OCI-LY3 (cell line): Measurements from ENCODE around the gene LRP1-AS.

Source experiments
- H2AFZ ChIP-seq: fragments of 200-600, 300-600 bp; shearing (Covaris generic); 2 replicates; pipeline ENCODE4 v1.6.0; 2014; ENCODE audit warnings: antibody characterized with exemption, low read depth, low read length
- H3K27ac ChIP-seq: fragments of 200-600, 300-600 bp; sonication (generic); 2 replicates; pipeline ENCODE4 v1.5.1; 2014; ENCODE audit warnings: mild to moderate bottlenecking, low read length, moderate library complexity, mixed read lengths
- H3K27me3 ChIP-seq: fragments of 200-600, 300-600 bp; sonication (generic); 2 replicates; pipeline ENCODE4 v1.6.1; 2014; ENCODE audit warnings: low read depth, low read length, mixed read lengths
- H3K36me3 ChIP-seq: fragments of 200-600, 300-600 bp; sonication (generic); replicated peaks from 2 replicates; pipeline ENCODE3; 2014; ENCODE audit warnings: low read depth, low read length, mixed read lengths
- H3K4me1 ChIP-seq: fragments of 300-600, 200-600 bp; sonication (generic); 2 replicates; pipeline ENCODE4 v1.6.1; 2014; ENCODE audit warnings: low read length, mixed read lengths
- H3K4me2 ChIP-seq: fragments of 200-600, 300-600 bp; sonication (generic); 2 replicates; pipeline ENCODE4 v1.6.1; 2014; ENCODE audit warnings: low read length, mixed read lengths
- H3K4me3 ChIP-seq: fragments of 300-600, 200-600 bp; sonication (generic); 2 replicates; pipeline ENCODE4 v1.5.1; 2014; ENCODE audit warnings: antibody characterized with exemption, mild to moderate bottlenecking, low read length, moderate library complexity
- H3K79me2 ChIP-seq: fragments of 300-600, 200-600 bp; shearing (Covaris generic); 2 replicates; pipeline ENCODE4 v1.6.1; 2014; ENCODE audit warnings: mild to moderate bottlenecking, low read length, mixed read lengths
- H3K9ac ChIP-seq: fragments of 300-600, 200-600 bp; shearing (Covaris generic); 2 replicates; pipeline ENCODE4 v1.6.0; 2014; ENCODE audit warnings: mild to moderate bottlenecking, low read length, moderate library complexity
- H3K9me3 ChIP-seq: fragments of 200-600, 300-600 bp; shearing (Covaris generic); 2 replicates; pipeline ENCODE4 v1.6.1; 2014; ENCODE audit warnings: low read length, mixed read lengths; ENCODE audit not compliant: insufficient read depth
- H4K20me1 ChIP-seq: fragments of 200-600, 300-600 bp; sonication (generic); 2 replicates; pipeline ENCODE4 v1.6.1; 2016; ENCODE audit warnings: low read length, mixed read lengths; ENCODE audit not compliant: insufficient read depth
- CTCF ChIP-seq: fragments of 200-600, 300-600 bp; sonication (generic); IDR thresholded peaks from 2 replicates; pipeline ENCODE4 v1.5.1; 2014; ENCODE audit warnings: antibody characterized with exemption, low read length, low read depth
- EZH2phosphoT487 ChIP-seq: fragments of 200-600 bp; shearing (Covaris generic); IDR thresholded peaks from 2 replicates; pipeline ENCODE4 v1.6.1; 2018; ENCODE audit warnings: antibody characterized with exemption, mixed run types, low read depth

The LRP1-AS gene

GRCh38 chr12:57195186-57195585 is 47.8 kb upstream of the LRP1-AS start:
- Histone ChIP-seq H4K20me1 (no peaks in the 10 kb centered on the region), H3K79me2 (no peaks in the 10 kb centered on the region), H3K9me3 (no peaks in the 10 kb centered on the region), H2AFZ (no peak overlapping the region), H3K27ac (no peak overlapping the region), H3K36me3 (no peaks in the 10 kb centered on the region), H3K4me2 (no peak overlapping the region), H3K4me1 (no peaks in the 10 kb centered on the region), H3K9ac (no peak overlapping the region), H3K27me3 (no peaks in the 10 kb centered on the region), H3K4me3 (no peak overlapping the region)
- no peak for TF ChIP-seq CTCF
- no peak for TF ChIP-seq EZH2phosphoT487

GRCh38 chr12:57194253-57194652 is 46.8 kb upstream of the LRP1-AS start:
- no peak overlapping the region for H3K4me3 ChIP-seq
- no peaks in the 10 kb centered on the region for H3K36me3 ChIP-seq
- H3K9me3 ChIP-seq, result no peaks in the 10 kb centered on the region
- H4K20me1 ChIP-seq, result no peaks in the 10 kb centered on the region
- no peaks in the 10 kb centered on the region for H3K27me3 ChIP-seq
- H3K79me2 ChIP-seq, result no peaks in the 10 kb centered on the region
- H3K27ac ChIP-seq, result no peak overlapping the region
- no peaks in the 10 kb centered on the region for H3K4me1 ChIP-seq
- H2AFZ ChIP-seq, result no peak overlapping the region
- no peak overlapping the region for H3K9ac ChIP-seq
- no peak for TF ChIP-seq EZH2phosphoT487
- no peak for TF ChIP-seq CTCF
- H3K4me2 ChIP-seq, result no peak overlapping the region

GRCh38 chr12:57193706-57194245 is 46.4 kb upstream of the LRP1-AS start:
- TF ChIP-seq CTCF (no peak), EZH2phosphoT487 (no peak)
- H3K27me3 ChIP-seq, result no peaks in the 10 kb centered on the region
- no peaks in the 10 kb centered on the region for H4K20me1 ChIP-seq
- H3K36me3 ChIP-seq, result no peaks in the 10 kb centered on the region
- H3K4me3 ChIP-seq, result no peak overlapping the region
- H3K79me2 ChIP-seq, result no peaks in the 10 kb centered on the region
- no peak overlapping the region for H3K4me2 ChIP-seq
- no peak overlapping the region for H3K27ac ChIP-seq
- H3K4me1 ChIP-seq, result no peaks in the 10 kb centered on the region
- no peak overlapping the region for H2AFZ ChIP-seq
- no peak overlapping the region for H3K9ac ChIP-seq
- no peaks in the 10 kb centered on the region for H3K9me3 ChIP-seq

- Histone ChIP-seq H3K4me3 (no peak overlapping the region), H4K20me1 (no peaks in the 10 kb centered on the region), H3K9ac (no peak overlapping the region), H3K9me3 (no peaks in the 10 kb centered on the region), H3K36me3 (no peaks in the 10 kb centered on the region), H3K4me1 (no peaks in the 10 kb centered on the region), H3K4me2 (no peak overlapping the region), H3K27ac (no peak overlapping the region), H3K27me3 (no peaks in the 10 kb centered on the region), H2AFZ (no peak overlapping the region), H3K79me2 (no peaks in the 10 kb centered on the region)
- TF ChIP-seq CTCF, result no peak
- TF ChIP-seq EZH2phosphoT487, result no peak
Measured at GRCh38 chr12:57192920-57193319, 45.5 kb upstream of the LRP1-AS start.
